Measurements from ENCODE around the gene CNPY1.

- no peak for TF ChIP-seq REST (IDR thresholded peaks at IDR 0.05; ENCODE audit: insufficient read depth in 1 of 2, low read depth in 2 of 2, low read length in 2 of 2)
- no peak for TF ChIP-seq SIN3A (IDR thresholded peaks at IDR 0.05; ENCODE audit: borderline replicate concordance, insufficient read depth, low read length)
- TF ChIP-seq POLR2AphosphoS5 (IDR thresholded peaks at IDR 0.05; ENCODE audit: low read depth, low read length) = no peak
- no peak for TF ChIP-seq TAF1 (IDR thresholded peaks at IDR 0.05; ENCODE audit: borderline replicate concordance, insufficient read depth, low read length)
These were observed 1.9 kb downstream of the CNPY1 start for GRCh38 chr7:155544485-155544884.
